ENCODE measurements around the gene WDR17.
A peak's percentile ranks its signal among the peaks of the same experiment; 100 is the strongest.

The WDR17 gene

GRCh38 chr4:176188654-176189053 lies 123.0 kb downstream of the WDR17 start:
- DNase-seq (ENCODE audit: low read depth): no peak

GRCh38 chr4:176189891-176190795 lies 124.5 kb downstream of the WDR17 start:
- TF ChIP-seq CTCF (conservative IDR thresholded peaks at IDR 0.05; ENCODE audit: low read depth, low read length): no peak
- no peak for DNase-seq (ENCODE audit: low read depth)
- no peak overlapping the region for H3K4me3 ChIP-seq (ENCODE audit: low read length)

More at GRCh38 chr4:176188654-176189053, 123.0 kb downstream of the WDR17 start:
- TF ChIP-seq CTCF (conservative IDR thresholded peaks at IDR 0.05; ENCODE audit: low read depth, low read length): no peak
- H3K4me3 ChIP-seq (ENCODE audit: low read length): no peak overlapping the region

- DNase-seq (ENCODE audit: low read depth): no peak
- no peak overlapping the region for H3K4me3 ChIP-seq (ENCODE audit: low read length)
- TF ChIP-seq CTCF (conservative IDR thresholded peaks at IDR 0.05; ENCODE audit: low read depth, low read length): peak; percentile 23
Observed at GRCh38 chr4:176191974-176192373, 126.3 kb downstream of the WDR17 start.

- TF ChIP-seq CTCF (conservative IDR thresholded peaks at IDR 0.05; ENCODE audit: low read depth, low read length): no peak
- peak; percentile 56 for DNase-seq (ENCODE audit: low read depth)
- no peak overlapping the region for H3K4me3 ChIP-seq (ENCODE audit: low read length)
Observed at GRCh38 chr4:176193126-176193525, 127.5 kb downstream of the WDR17 start.

GRCh38 chr4:176193938-176194337 lies 128.3 kb downstream of the WDR17 start:
- peak; percentile 49 for DNase-seq (ENCODE audit: low read depth)
- TF ChIP-seq CTCF (conservative IDR thresholded peaks at IDR 0.05; ENCODE audit: low read depth, low read length): no peak
- H3K4me3 ChIP-seq (ENCODE audit: low read length): no peak overlapping the region

GRCh38 chr4:176195184-176195978 lies 129.7 kb downstream of the WDR17 start, which contains the start of gene SPATA4:
Gene SPATA4, minus strand, starts transcription at chr4:176195585. Its CDS starts 23 bp downstream, at chr4:176195562.
- DNase-seq (ENCODE audit: low read depth): peak; percentile 66
- H3K4me3 ChIP-seq (ENCODE audit: low read length): peak within 1 kb of the TSS; percentile 73
- TF ChIP-seq CTCF (conservative IDR thresholded peaks at IDR 0.05; ENCODE audit: low read depth, low read length): no peak
